Nephron progenitor cell (in vitro differentiated cells): ENCODE measurements around the gene CLCN5.
A peak's percentile ranks its signal among the peaks of the same experiment; 100 is the strongest.

Experiments
- DNase-seq: peaks from one replicate; pipeline ENCODE4 v3.0.0; 2021
- H3K27ac Mint-ChIP-seq: 2 replicates; pipeline ENCODE4 v1.8.0; 2021; ENCODE audit warnings: mild to moderate bottlenecking, moderate library complexity, mixed read lengths
- H3K27me3 Mint-ChIP-seq: 2 replicates; pipeline ENCODE4 v1.8.0; 2021; ENCODE audit warnings: mild to moderate bottlenecking, low read depth, mixed read lengths; ENCODE audit not compliant: poor library complexity
- H3K36me3 Mint-ChIP-seq: 2 replicates; pipeline ENCODE4 v1.8.0; 2021; ENCODE audit warnings: low read depth, mixed read lengths
- H3K4me1 Mint-ChIP-seq: 2 replicates; pipeline ENCODE4 v1.8.0; 2021; ENCODE audit warnings: mixed read lengths
- H3K4me3 Mint-ChIP-seq: 2 replicates; pipeline ENCODE4 v1.8.0; 2021; ENCODE audit warnings: mild to moderate bottlenecking, moderate library complexity, mixed read lengths
- H3K9me3 Mint-ChIP-seq: 2 replicates; pipeline ENCODE4 v1.8.0; 2021; ENCODE audit warnings: mild to moderate bottlenecking, moderate library complexity, mixed read lengths
- TF ChIP-seq, protein P1 (sequence below): fragments of 200-600 bp; sonication (generic); IDR thresholded peaks from 2 replicates; pipeline ENCODE4 v1.5.0; 2021; ENCODE audit warnings: antibody characterized with exemption

Gene CLCN5

DNA sequence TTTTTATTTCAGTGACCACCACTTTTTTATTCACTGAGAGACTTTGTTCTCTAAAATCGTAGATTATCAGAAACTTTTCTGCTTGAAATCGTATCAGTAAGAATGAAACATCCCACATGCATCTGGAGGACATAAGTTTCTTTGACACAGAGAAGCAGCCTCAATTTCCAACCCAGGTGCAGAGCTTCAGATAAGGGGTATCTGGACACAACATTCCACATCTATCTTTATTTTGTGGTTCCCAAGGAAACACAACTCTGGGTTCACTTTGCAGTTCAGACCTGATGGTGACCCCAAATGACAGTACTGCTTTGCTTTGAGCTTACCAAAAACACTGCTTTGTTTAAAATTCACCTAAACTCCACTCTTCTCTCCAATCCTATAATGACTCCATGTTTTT is 1.3 kb upstream of the CLCN5 start:
- Mint-ChIP-seq H3K9me3 (peaks cover 25% of the 10 kb centered on the region), H3K36me3 (no peaks in the 10 kb centered on the region), H3K4me1 (peaks cover 24% of the 10 kb centered on the region), H3K4me3 (no peak overlapping the region), H3K27ac (no peak overlapping the region), H3K27me3 (peaks cover 7% of the 10 kb centered on the region)
- TF ChIP-seq, protein P1, sequence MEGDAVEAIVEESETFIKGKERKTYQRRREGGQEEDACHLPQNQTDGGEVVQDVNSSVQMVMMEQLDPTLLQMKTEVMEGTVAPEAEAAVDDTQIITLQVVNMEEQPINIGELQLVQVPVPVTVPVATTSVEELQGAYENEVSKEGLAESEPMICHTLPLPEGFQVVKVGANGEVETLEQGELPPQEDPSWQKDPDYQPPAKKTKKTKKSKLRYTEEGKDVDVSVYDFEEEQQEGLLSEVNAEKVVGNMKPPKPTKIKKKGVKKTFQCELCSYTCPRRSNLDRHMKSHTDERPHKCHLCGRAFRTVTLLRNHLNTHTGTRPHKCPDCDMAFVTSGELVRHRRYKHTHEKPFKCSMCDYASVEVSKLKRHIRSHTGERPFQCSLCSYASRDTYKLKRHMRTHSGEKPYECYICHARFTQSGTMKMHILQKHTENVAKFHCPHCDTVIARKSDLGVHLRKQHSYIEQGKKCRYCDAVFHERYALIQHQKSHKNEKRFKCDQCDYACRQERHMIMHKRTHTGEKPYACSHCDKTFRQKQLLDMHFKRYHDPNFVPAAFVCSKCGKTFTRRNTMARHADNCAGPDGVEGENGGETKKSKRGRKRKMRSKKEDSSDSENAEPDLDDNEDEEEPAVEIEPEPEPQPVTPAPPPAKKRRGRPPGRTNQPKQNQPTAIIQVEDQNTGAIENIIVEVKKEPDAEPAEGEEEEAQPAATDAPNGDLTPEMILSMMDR, result no peak
- DNase-seq, result no peak

DNA sequence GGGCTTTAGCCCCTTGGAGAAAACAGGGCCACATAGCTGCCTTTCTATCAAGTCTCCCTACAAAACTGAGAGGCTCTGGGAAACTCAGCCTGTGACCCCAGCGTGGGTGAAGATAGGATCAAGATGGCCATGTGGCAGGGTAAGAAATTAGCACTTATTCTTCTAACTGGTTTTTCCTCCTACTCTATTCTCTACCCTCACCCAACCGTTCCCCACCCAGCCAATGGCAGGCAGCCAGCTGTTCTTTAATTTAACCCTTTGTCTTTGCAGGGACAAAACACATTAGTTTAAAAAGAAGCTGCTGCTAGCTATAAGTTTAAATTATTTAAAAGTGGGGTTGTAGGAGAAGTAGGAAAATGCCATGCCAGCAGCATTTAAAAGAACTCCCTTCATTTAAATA is 2.8 kb downstream of the CLCN5 start:
- no peak for DNase-seq
- H3K4me3 Mint-ChIP-seq, result peak overlapping the region; percentile 90
- H3K9me3 Mint-ChIP-seq, result peaks cover 35% of the 10 kb centered on the region
- TF ChIP-seq, protein P1, result no peak
- H3K27me3 Mint-ChIP-seq, result peaks cover 7% of the 10 kb centered on the region
- peaks cover 32% of the 10 kb centered on the region for H3K4me1 Mint-ChIP-seq
- H3K27ac Mint-ChIP-seq, result no peak overlapping the region
- peaks cover 12% of the 10 kb centered on the region for H3K36me3 Mint-ChIP-seq

DNA sequence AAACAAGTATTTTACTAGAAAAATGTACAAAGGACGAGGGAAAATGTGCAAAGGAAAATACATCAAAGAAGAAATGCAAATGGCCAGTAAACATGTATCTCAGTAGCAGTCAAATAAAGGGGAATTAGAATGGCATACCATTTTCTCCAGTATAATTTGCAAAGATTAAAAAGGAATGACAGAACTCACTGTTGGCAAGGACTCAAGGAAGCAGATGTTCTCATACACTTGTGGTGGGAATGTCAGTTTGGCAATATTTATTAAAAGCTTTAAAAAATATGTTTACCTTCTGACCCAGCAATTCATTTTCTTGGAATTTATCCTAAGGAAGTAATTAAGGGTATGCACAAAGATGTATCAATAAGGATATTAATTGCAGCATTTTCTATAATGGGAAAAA is 7.6 kb downstream of the CLCN5 start:
- H3K4me1 Mint-ChIP-seq, result peaks cover 17% of the 10 kb centered on the region
- peaks cover 12% of the 10 kb centered on the region for H3K36me3 Mint-ChIP-seq
- DNase-seq, result no peak

DNA sequence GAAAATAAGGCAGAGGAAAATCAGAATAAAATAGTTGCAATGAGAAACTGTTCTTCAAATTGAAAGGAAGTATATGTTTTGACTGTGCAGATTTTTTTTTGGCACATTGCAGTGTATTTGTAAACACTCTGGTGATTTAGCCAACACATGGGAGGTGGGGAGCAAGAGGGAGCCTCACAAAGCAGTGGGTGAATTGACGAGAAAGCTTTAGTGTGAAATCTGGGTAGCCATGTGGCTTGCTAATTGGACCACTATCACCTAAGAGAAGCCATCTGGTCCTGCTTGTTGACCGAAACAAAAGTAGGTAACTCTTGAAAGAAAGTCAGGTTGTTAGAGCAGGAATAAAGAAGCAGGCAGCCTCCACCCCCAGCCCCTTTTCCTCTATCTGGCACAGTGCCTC is 10.4 kb downstream of the CLCN5 start:
- no peak overlapping the region for H3K4me3 Mint-ChIP-seq
- H3K9me3 Mint-ChIP-seq, result peaks cover 26% of the 10 kb centered on the region
- no peaks in the 10 kb centered on the region for H3K4me1 Mint-ChIP-seq
- TF ChIP-seq, protein P1, result no peak
- H3K27ac Mint-ChIP-seq, result no peak overlapping the region
- no peak for DNase-seq
- H3K27me3 Mint-ChIP-seq, result no peaks in the 10 kb centered on the region
- peaks cover 19% of the 10 kb centered on the region for H3K36me3 Mint-ChIP-seq

More for the DNA sequence above, 7.6 kb downstream of the CLCN5 start:
- no peak overlapping the region for H3K4me3 Mint-ChIP-seq
- H3K27me3 Mint-ChIP-seq, result no peaks in the 10 kb centered on the region
- TF ChIP-seq, protein P1, result no peak
- H3K9me3 Mint-ChIP-seq, result peaks cover 22% of the 10 kb centered on the region
- no peak overlapping the region for H3K27ac Mint-ChIP-seq

DNA sequence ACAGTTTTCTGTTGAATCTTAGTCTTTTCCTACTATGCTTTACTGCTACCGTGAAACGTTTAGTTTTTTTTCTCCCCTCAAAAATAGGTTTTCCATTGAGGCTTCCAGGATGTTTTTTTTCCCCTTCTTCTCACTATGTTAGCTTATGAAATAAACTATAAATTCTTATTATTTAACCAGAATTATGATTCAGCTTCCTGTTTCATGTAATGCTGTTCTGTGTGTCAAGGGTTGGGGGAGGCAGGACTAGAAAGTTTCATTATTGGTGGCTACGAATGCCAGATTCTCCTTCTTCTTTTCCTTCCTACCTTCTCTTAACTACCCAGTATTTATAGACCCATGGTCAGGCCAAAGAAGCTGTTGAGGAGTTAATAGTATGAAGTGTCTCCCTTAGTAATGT is 11.8 kb downstream of the CLCN5 start:
- Mint-ChIP-seq H3K4me1 (no peaks in the 10 kb centered on the region), H3K9me3 (peaks cover 26% of the 10 kb centered on the region), H3K36me3 (peaks cover 18% of the 10 kb centered on the region), H3K27me3 (no peaks in the 10 kb centered on the region), H3K4me3 (no peak overlapping the region), H3K27ac (no peak overlapping the region)
- TF ChIP-seq, protein P1, result no peak
- DNase-seq, result no peak

DNA sequence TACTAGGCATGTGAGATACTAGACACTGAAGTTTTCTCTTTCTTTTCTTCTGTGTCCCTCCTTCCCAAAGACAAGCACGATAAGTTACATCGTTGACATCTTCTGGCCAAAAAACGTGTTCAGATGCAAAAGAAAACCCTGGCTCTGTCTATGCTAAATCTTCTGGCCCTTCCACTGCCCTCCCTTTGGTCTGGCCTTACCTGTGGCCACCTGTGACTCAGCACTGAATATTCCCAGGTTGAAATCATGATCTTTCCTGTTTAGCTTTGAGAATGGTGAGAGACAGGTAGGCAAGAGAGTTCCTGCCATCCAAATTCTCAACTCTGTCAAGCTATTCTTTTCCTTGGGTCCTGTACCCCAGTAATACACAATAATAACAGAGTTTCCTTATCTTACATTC is 12.3 kb downstream of the CLCN5 start:
- Mint-ChIP-seq H3K4me1 (no peaks in the 10 kb centered on the region), H3K9me3 (peaks cover 30% of the 10 kb centered on the region), H3K4me3 (no peak overlapping the region), H3K27me3 (no peaks in the 10 kb centered on the region), H3K27ac (no peak overlapping the region), H3K36me3 (peaks cover 20% of the 10 kb centered on the region)
- DNase-seq, result no peak
- TF ChIP-seq, protein P1, result no peak
